Measurements from ENCODE around the gene FSTL3.

FSTL3 gene

GRCh38 chr19:645912-646778, 30.0 kb upstream of the FSTL3 start:
- no peak for DNase-seq

- DNase-seq, result no peak
Measured at GRCh38 chr19:646779-647565, 29.2 kb upstream of the FSTL3 start.

GRCh38 chr19:647566-648284, 28.5 kb upstream of the FSTL3 start:
- no peak for DNase-seq

GRCh38 chr19:648305-648704, 27.9 kb upstream of the FSTL3 start:
- no peak for DNase-seq

- no peak for DNase-seq
Measured at GRCh38 chr19:648904-649801, 27.0 kb upstream of the FSTL3 start.

- no peak for DNase-seq
Measured at GRCh38 chr19:650121-650520, 26.1 kb upstream of the FSTL3 start.

GRCh38 chr19:651114-651818, 24.9 kb upstream of the FSTL3 start:
- no peak for DNase-seq

- no peak for DNase-seq
Measured at GRCh38 chr19:651991-652390, 24.2 kb upstream of the FSTL3 start.

- DNase-seq, result no peak
Measured at GRCh38 chr19:652467-653389, 23.5 kb upstream of the FSTL3 start.

- DNase-seq, result no peak
Measured at GRCh38 chr19:653425-653824, 22.8 kb upstream of the FSTL3 start.

- no peak for DNase-seq
Measured at GRCh38 chr19:655691-656090, 20.5 kb upstream of the FSTL3 start.

- DNase-seq, result no peak
Measured at GRCh38 chr19:656751-657559, 19.2 kb upstream of the FSTL3 start.

GRCh38 chr19:657611-658010, 18.6 kb upstream of the FSTL3 start:
- no peak for DNase-seq

- DNase-seq, result no peak
Measured at GRCh38 chr19:658059-658839, 17.9 kb upstream of the FSTL3 start.

GRCh38 chr19:658916-659839, 17.0 kb upstream of the FSTL3 start:
- no peak for DNase-seq

- DNase-seq, result no peak
Measured at GRCh38 chr19:660793-661426, 15.3 kb upstream of the FSTL3 start.

Measured in activated CD4-positive, CD25-positive, alpha-beta regulatory T cell treated with anti-CD3 and anti-CD28 coated beads, Interleukin-2, amount 50 U/mL, for 72 hours (primary cell).